Measurements from ENCODE around the gene ACADSB. TPM values are rescaled to one million over a fixed set of nuclear protein-coding genes. Genes with fewer than 3 reads are reported as not detected.

The ACADSB gene
- polyA plus RNA-seq, 3 donors = 3.9 to 14.7 (median 7.5) TPM

DNA sequence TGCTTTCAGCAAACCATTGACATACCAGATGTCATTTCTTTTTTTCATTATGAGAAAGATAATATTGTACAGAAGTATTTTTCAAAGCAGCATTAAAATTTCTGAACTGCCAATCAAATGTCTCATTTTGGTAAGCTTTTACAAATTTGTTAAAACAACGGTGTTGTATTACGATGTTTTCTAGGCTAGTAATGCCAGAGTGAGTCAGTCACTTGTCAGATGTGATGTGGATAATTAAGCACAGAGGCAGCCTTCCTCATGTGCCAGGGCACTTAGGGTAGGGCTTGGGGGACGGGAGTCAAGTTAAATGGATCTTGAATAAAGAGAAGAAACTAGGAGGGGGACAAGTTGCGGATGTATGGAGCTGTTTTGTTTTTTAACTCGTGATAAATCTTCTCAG is 18.5 kb upstream of the ACADSB start:
- H3K27me3 Mint-ChIP-seq (ENCODE audit: low read depth in 3 of 3) = no peaks in the 10 kb centered on the region
- Histone ChIP-seq H4K20me1 (ENCODE audit: insufficient read depth, low read length) (peaks cover 8% of the 10 kb centered on the region), H3K27ac (ENCODE audit: low read depth in 1 of 2, low read length in 2 of 2) (no peak overlapping the region), H3K79me2 (ENCODE audit: insufficient read depth, low read length) (no peaks in the 10 kb centered on the region), H3K4me3 (replicated peaks in 1 of 3; ENCODE audit: low read depth in 2 of 3, low read length in 3 of 3) (no peak overlapping the region), H3K4me1 (ENCODE audit: control insufficient read depth in 1 of 2, insufficient read depth in 2 of 2, low read length in 2 of 2) (no peaks in the 10 kb centered on the region), H3K36me3 (replicated peaks in 1 of 2; ENCODE audit: control insufficient read depth in 1 of 2, insufficient read depth in 2 of 2, low read length in 2 of 2) (peaks cover 39 to 40% of the 10 kb centered on the region in 2 donors), H2AFZ (ENCODE audit: insufficient read depth, low read depth, low read length, poor library complexity, severe bottlenecking) (no peak overlapping the region), H3K9me3 (replicated peaks in 1 of 2; ENCODE audit: control insufficient read depth in 1 of 2, insufficient read depth in 1 of 2, low read length in 2 of 2) (no peaks in the 10 kb centered on the region), H3K4me2 (replicated peaks; ENCODE audit: extremely low read depth, low read length, poor library complexity, severe bottlenecking) (no peak overlapping the region), H3K9ac (ENCODE audit: insufficient read depth, low read length, poor library complexity, severe bottlenecking) (no peak overlapping the region), H3K27me3 (ENCODE audit: control insufficient read depth in 2 of 2, insufficient read depth in 2 of 2, low read length in 2 of 2) (no peaks in the 10 kb centered on the region)
- H3K36me3 Mint-ChIP-seq = peaks cover 37 to 39% of the 10 kb centered on the region in 2 donors
- no peak overlapping the region for H3K27ac Mint-ChIP-seq
- DNase-seq = no peak
- H3K9me3 Mint-ChIP-seq = no peaks in the 10 kb centered on the region
- intact Hi-C loops (cut with micrococcal nuclease) = no loop called here
- H3K4me3 Mint-ChIP-seq = no peak overlapping the region
- no peaks in the 10 kb centered on the region for H3K4me1 Mint-ChIP-seq
- WGBS (ENCODE audit: insufficient coverage) = 76% methylated on average over 3 of the region's 5 CpGs
- TF ChIP-seq CTCF (IDR thresholded peaks at IDR 0.05) = no peak

DNA sequence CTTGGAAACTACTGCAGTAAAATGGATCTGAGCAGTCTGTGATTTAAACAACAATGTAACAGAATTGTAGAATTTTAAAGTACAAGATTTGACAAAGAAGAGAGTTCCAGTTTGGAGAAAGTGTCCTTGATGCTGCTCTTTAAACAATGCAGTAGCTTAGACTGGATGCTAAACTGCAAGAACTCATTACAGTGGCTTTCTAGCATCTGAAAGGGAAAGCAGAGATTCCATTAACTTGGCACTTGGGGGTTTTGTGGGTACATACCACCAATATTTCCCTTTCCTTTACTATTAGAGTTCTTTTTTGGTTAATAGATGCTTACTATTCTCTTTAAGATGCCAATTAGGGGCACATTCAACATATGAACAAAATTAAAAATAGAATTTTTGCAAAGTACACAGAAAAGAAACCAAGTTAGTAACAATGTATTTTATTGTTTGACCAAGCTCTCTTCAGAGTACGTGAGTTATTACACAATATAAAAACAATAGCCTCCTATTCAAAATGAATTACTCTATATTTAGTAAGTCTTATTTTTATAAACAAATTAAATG is 16.7 kb upstream of the ACADSB start:
- H3K9me3 Mint-ChIP-seq = no peaks in the 10 kb centered on the region
- peaks cover 18% of the 10 kb centered on the region for H4K20me1 ChIP-seq (ENCODE audit: insufficient read depth, low read length)
- no peak for TF ChIP-seq CTCF (IDR thresholded peaks at IDR 0.05)
- WGBS (ENCODE audit: insufficient coverage) = no CpG with 5 or more reads among the region's 1 CpG
- no peak overlapping the region for H3K27ac Mint-ChIP-seq
- DNase-seq = no peak
- no peaks in the 10 kb centered on the region for H3K27me3 ChIP-seq (ENCODE audit: control insufficient read depth in 2 of 2, insufficient read depth in 2 of 2, low read length in 2 of 2)
- H3K27me3 Mint-ChIP-seq (ENCODE audit: low read depth in 3 of 3) = no peaks in the 10 kb centered on the region
- no peaks in the 10 kb centered on the region for H3K4me1 Mint-ChIP-seq
- H3K4me2 ChIP-seq (replicated peaks; ENCODE audit: extremely low read depth, low read length, poor library complexity, severe bottlenecking) = no peak overlapping the region
- H2AFZ ChIP-seq (ENCODE audit: insufficient read depth, low read depth, low read length, poor library complexity, severe bottlenecking) = no peak overlapping the region
- intact Hi-C loops (cut with micrococcal nuclease) = no loop called here
- H3K9ac ChIP-seq (ENCODE audit: insufficient read depth, low read length, poor library complexity, severe bottlenecking) = no peak overlapping the region
- no peaks in the 10 kb centered on the region for H3K4me1 ChIP-seq (ENCODE audit: control insufficient read depth in 1 of 2, insufficient read depth in 2 of 2, low read length in 2 of 2)
- peaks cover 2% of the 10 kb centered on the region for H3K79me2 ChIP-seq (ENCODE audit: insufficient read depth, low read length)
- no peaks in the 10 kb centered on the region for H3K9me3 ChIP-seq (replicated peaks in 1 of 2; ENCODE audit: control insufficient read depth in 1 of 2, insufficient read depth in 1 of 2, low read length in 2 of 2)
- peaks cover 48% of the 10 kb centered on the region in 2 donors for H3K36me3 Mint-ChIP-seq
- H3K4me3 Mint-ChIP-seq = no peak overlapping the region
- no peak overlapping the region for H3K27ac ChIP-seq (ENCODE audit: low read depth in 1 of 2, low read length in 2 of 2)
- peaks cover 56% of the 10 kb centered on the region in 2 donors for H3K36me3 ChIP-seq (replicated peaks in 1 of 2; ENCODE audit: control insufficient read depth in 1 of 2, insufficient read depth in 2 of 2, low read length in 2 of 2)
- no peak overlapping the region for H3K4me3 ChIP-seq (replicated peaks in 1 of 3; ENCODE audit: low read depth in 2 of 3, low read length in 3 of 3)

Measured in CD14-positive monocyte (primary cell).